Eye (tissue), 1 donor: ENCODE data around the gene ELP4.
"Not testable (repeated sequence)": the region's sequence is repeated elsewhere in the genome, so short reads cannot be mapped to it uniquely, and the experiment has no call there.

Source experiments
- DNase-seq: peaks from one replicate; pipeline ENCODE4 v3.0.0-alpha.2; 2015

ELP4 gene

GRCh38 chr11:31714840-31715239 lies 205.3 kb downstream of the ELP4 start:
- no peak for DNase-seq

- no peak for DNase-seq
Observed at GRCh38 chr11:31720225-31720624, 210.7 kb downstream of the ELP4 start.

- no peak for DNase-seq
Observed at GRCh38 chr11:31720671-31721365, 211.3 kb downstream of the ELP4 start.

GRCh38 chr11:31722754-31723153 lies 213.2 kb downstream of the ELP4 start:
- DNase-seq, result no peak

GRCh38 chr11:31725176-31725575 lies 215.6 kb downstream of the ELP4 start:
- DNase-seq, result no peak

- no peak for DNase-seq
Observed at GRCh38 chr11:31728432-31728831, 218.9 kb downstream of the ELP4 start.

GRCh38 chr11:31740131-31740530 lies 230.6 kb downstream of the ELP4 start:
- no peak for DNase-seq

- DNase-seq, result not testable (repeated sequence)
Observed at GRCh38 chr11:31740731-31741368, 231.3 kb downstream of the ELP4 start.

GRCh38 chr11:31747581-31747980 lies 238.0 kb downstream of the ELP4 start:
- no peak for DNase-seq

GRCh38 chr11:31757260-31757835 lies 247.8 kb downstream of the ELP4 start:
- no peak for DNase-seq

GRCh38 chr11:31761636-31762035 lies 252.1 kb downstream of the ELP4 start:
- DNase-seq, result no peak

- DNase-seq, result peak; percentile 81
Observed at GRCh38 chr11:31763296-31763695, 253.7 kb downstream of the ELP4 start.

- DNase-seq, result peak; percentile 69
Observed at GRCh38 chr11:31764261-31764660, 254.7 kb downstream of the ELP4 start.

- peak; percentile 65 for DNase-seq
Observed at GRCh38 chr11:31764766-31765165, 255.2 kb downstream of the ELP4 start.

GRCh38 chr11:31767066-31767465 lies 257.5 kb downstream of the ELP4 start:
- no peak for DNase-seq

- no peak for DNase-seq
Observed at GRCh38 chr11:31767685-31768084, 258.1 kb downstream of the ELP4 start.

GRCh38 chr11:31768749-31769640 lies 259.4 kb downstream of the ELP4 start:
- no peak for DNase-seq

GRCh38 chr11:31770011-31770700 lies 260.6 kb downstream of the ELP4 start:
- DNase-seq, result no peak

- no peak for DNase-seq
Observed at GRCh38 chr11:31772412-31772811, 262.8 kb downstream of the ELP4 start.

- DNase-seq, result peak; percentile 60
Observed at GRCh38 chr11:31779374-31779791, 269.8 kb downstream of the ELP4 start.

- DNase-seq, result peak; percentile 62
Observed at GRCh38 chr11:31780078-31780477, 270.5 kb downstream of the ELP4 start.

GRCh38 chr11:31780480-31780971 lies 271.0 kb downstream of the ELP4 start:
- DNase-seq, result no peak
